MCF 10A (cell line): ENCODE data around the gene RXRA. TPM values are rescaled to one million over a fixed set of nuclear protein-coding genes. Genes with fewer than 3 reads are reported as not detected.

Experiments
- BruUV-seq: library from RNA; stranded (reverse); fragments of 400-500 nt; replicated peaks from 2 replicates; lab custom pipeline; 2021; lab: Mats Ljungman, UMichigan
- CTCF ChIA-PET: fragments of 300-600 bp; sonication (Branson Sonifier 250); formaldehyde crosslinking; extraction: SDS; loops from one replicate; lab custom pipeline; 2021; ENCODE audit warnings: antibody characterized with exemption, inconsistent platforms; lab: Yijun Ruan, JAX
- POLR2A ChIA-PET: fragments of 300-600, 350-650 bp; sonication (Branson Sonifier 250); formaldehyde crosslinking; extraction: SDS; loops from one replicate; lab custom pipeline; 2020; ENCODE audit warnings: antibody characterized with exemption, inconsistent platforms; lab: Yijun Ruan, JAX
- DNase-seq: peaks from one replicate; pipeline ENCODE4 v3.0.0-alpha.2; 2018; ENCODE audit not compliant: unreplicated experiment
- H3K27ac Mint-ChIP-seq: one replicate; pipeline ENCODE4 v1.8.0; 2022; ENCODE audit warnings: mild to moderate bottlenecking, low read depth, mixed read lengths; ENCODE audit not compliant: unreplicated experiment
- H3K27me3 Mint-ChIP-seq: one replicate; pipeline ENCODE4 v1.8.0; 2022; ENCODE audit warnings: mixed read lengths; ENCODE audit not compliant: insufficient read depth, unreplicated experiment
- H3K36me3 Mint-ChIP-seq: one replicate; pipeline ENCODE4 v1.8.0; 2022; ENCODE audit warnings: mild to moderate bottlenecking, moderate library complexity, mixed read lengths; ENCODE audit not compliant: insufficient read depth, unreplicated experiment
- H3K4me1 Mint-ChIP-seq: one replicate; pipeline ENCODE4 v1.8.0; 2022; ENCODE audit warnings: mixed read lengths; ENCODE audit not compliant: insufficient read depth, unreplicated experiment
- H3K4me3 Mint-ChIP-seq: one replicate; pipeline ENCODE4 v1.8.0; 2022; ENCODE audit warnings: mild to moderate bottlenecking, moderate library complexity, mixed read lengths; ENCODE audit not compliant: unreplicated experiment
- H3K9me3 Mint-ChIP-seq: one replicate; pipeline ENCODE4 v1.8.0; 2022; ENCODE audit warnings: mixed read lengths; ENCODE audit not compliant: unreplicated experiment
- CTCF ChIP-seq: fragments of 200-600 bp; IDR thresholded peaks from one replicate; pipeline ENCODE4 v1.8.0; 2022; ENCODE audit warnings: antibody characterized with exemption, mild to moderate bottlenecking; ENCODE audit not compliant: unreplicated experiment
- intact Hi-C: fragments of 100-400 bp; cut with micrococcal nuclease; formaldehyde crosslinking; loops from 2 replicates; pipeline ENCODE4 v1.14.1; 2022
- total RNA-seq: library from RNA; stranded (reverse); gene quantifications from 2 replicates; pipeline ENCODE4 v1.2.3, GENCODE V29; 2022

The RXRA gene
- total RNA-seq, 1 experiment from 2014 or later: 65.5 TPM

GRCh38 chr9:134437403-134438194 is 111.3 kb downstream of the RXRA start:
- peaks cover 28% of the 10 kb centered on the region for H3K4me1 Mint-ChIP-seq
- intact Hi-C loops: no loop called here
- BruUV-seq: no TSS peak
- no peak overlapping the region for H3K27ac Mint-ChIP-seq
- CTCF ChIA-PET: interaction anchor here (0.6 to 1.5 kb wide), 3 partner anchors 11 to 269 kb away, joined by 3 to 4 read pairs (median 3); no protein-coding TSS in a partner anchor
- H3K4me3 Mint-ChIP-seq: no peak overlapping the region
- peaks cover 85% of the 10 kb centered on the region for H3K36me3 Mint-ChIP-seq
- POLR2A ChIA-PET: no interaction called here
- DNase-seq: no peak
- no peaks in the 10 kb centered on the region for H3K27me3 Mint-ChIP-seq
- no peaks in the 10 kb centered on the region for H3K9me3 Mint-ChIP-seq
- TF ChIP-seq CTCF: no peak

DNA sequence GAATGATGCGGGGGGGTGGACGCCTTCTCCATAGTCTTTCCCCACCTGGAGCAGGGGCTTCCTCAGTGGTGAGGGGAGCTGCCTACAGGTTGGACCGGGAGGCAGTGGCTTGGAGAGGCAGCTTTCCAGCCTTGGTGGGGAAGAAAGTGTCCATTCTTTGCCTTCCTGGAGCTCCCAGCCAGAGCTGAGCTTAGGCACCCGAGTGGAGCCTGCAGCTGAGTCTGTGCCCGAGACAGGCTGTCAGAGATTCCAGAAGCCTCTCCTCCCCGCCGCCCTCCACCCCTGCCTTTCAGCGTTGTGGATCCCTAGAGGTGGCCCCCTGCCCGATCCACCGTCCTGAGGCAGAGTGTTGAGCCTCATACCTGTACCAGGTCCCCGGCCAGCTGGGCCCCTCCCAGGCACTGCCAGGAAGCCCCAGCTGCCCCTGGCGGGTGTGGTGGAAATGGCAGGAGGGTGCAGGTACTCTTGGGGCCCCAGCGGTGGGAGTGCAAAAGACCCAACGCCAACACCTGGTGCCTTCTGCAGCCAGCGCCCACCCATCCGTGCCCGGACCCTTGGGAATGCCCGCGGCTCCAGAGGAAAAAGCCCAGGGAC is 112.0 kb downstream of the RXRA start:
- DNase-seq: no peak
- Mint-ChIP-seq H3K9me3 (no peaks in the 10 kb centered on the region), H3K4me3 (no peak overlapping the region), H3K27me3 (no peaks in the 10 kb centered on the region), H3K4me1 (peaks cover 27% of the 10 kb centered on the region), H3K36me3 (peaks cover 85% of the 10 kb centered on the region), H3K27ac (no peak overlapping the region)
- BruUV-seq: no TSS peak
- CTCF ChIA-PET: interaction anchor here (1.5 to 2.3 kb wide), 2 partner anchors 268 to 270 kb away, joined by 4 to 15 read pairs; no protein-coding TSS in a partner anchor
- POLR2A ChIA-PET: interaction anchor here (1.9 kb wide), 1 partner anchor 273 kb away, joined by 5 read pairs; no protein-coding TSS in a partner anchor
- intact Hi-C loops: no loop called here
- no peak for TF ChIP-seq CTCF

DNA sequence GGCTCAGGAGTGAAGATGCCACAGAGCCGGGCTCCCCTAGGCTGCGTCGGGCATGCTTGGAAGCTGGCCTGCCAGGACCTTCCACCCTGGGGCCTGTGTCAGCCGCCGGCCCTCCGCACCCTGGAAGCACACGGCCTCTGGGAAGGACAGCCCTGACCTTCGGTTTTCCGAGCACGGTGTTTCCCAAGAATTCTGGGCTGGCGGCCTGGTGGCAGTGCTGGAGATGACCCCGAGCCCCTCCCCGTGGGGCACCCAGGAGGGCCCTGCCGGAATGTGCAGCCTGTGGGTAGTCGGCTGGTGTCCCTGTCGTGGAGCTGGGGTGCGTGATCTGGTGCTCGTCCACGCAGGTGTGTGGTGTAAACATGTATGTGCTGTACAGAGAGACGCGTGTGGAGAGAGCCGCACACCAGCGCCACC is 113.1 kb downstream of the RXRA start:
- no peak for TF ChIP-seq CTCF
- Mint-ChIP-seq H3K27me3 (no peaks in the 10 kb centered on the region), H3K4me1 (peaks cover 28% of the 10 kb centered on the region), H3K4me3 (no peak overlapping the region), H3K36me3 (peaks cover 86% of the 10 kb centered on the region), H3K27ac (no peak overlapping the region), H3K9me3 (no peaks in the 10 kb centered on the region)
- CTCF ChIA-PET: interaction anchor here (0.6 to 2.3 kb wide), 4 partner anchors 9 to 269 kb away, joined by 3 to 15 read pairs (median 3); no protein-coding TSS in a partner anchor
- POLR2A ChIA-PET: interaction anchor here (1.9 kb wide), 1 partner anchor 274 kb away, joined by 5 read pairs; no protein-coding TSS in a partner anchor
- BruUV-seq: no TSS peak
- intact Hi-C loops: no loop called here
- no peak for DNase-seq

DNA sequence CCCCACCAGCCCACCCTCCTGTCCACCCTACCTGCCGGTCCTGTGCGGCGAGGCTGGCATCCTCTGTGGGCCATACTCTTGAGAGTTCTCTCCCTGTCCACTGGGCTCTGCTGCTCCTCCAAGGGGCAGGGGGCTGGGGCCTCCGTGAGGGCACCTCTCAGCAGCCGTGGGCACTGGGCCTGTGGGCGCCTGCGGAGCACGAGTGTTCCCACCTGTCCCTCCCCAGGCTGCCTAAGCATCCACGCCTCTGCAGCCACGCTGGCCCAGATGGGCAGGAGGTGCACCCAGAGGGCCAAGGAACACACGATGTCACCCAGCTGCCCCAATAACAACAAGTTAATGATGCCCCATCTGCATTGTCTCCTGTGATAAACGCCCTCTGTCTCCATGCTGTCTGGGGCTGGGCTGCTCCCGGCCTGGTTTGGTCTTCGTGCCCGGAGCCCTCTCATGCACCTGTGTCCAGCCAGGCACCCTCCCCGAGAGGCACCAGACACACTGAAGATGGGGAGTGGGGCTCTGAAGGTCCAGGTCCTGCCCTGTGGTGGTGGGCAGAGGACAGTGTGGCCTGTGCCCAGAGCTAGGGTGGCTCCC is 114.5 kb downstream of the RXRA start:
- H3K27ac Mint-ChIP-seq: no peak overlapping the region

More for the DNA sequence above, 114.5 kb downstream of the RXRA start:
- no peak for DNase-seq
- Mint-ChIP-seq H3K36me3 (peaks cover 72% of the 10 kb centered on the region), H3K9me3 (no peaks in the 10 kb centered on the region), H3K4me3 (no peak overlapping the region), H3K27me3 (no peaks in the 10 kb centered on the region), H3K4me1 (peaks cover 22% of the 10 kb centered on the region)
- intact Hi-C loops: loop anchor here (5.0 kb wide), 2 partner anchors 83 to 158 kb away; no protein-coding TSS in a partner anchor
- ChIA-PET CTCF (interaction anchor here (1.0 kb wide), 1 partner anchor 14 kb away, joined by 3 read pairs; no protein-coding TSS in a partner anchor), POLR2A (no interaction called here)
- no peak for TF ChIP-seq CTCF
- no TSS peak for BruUV-seq
